Hepatocyte (in vitro differentiated cells): ENCODE results near the gene MAGI1. TPM values are rescaled to one million over a fixed set of nuclear protein-coding genes. Genes with fewer than 3 reads are reported as not detected.

Experiments used
- DNase-seq: peaks from one replicate; pipeline ENCODE4 v3.0.0-alpha.2; 2016; ENCODE audit warnings: low spot score
- H2AFZ ChIP-seq: fragments of 200-600 bp; sonication (generic); 2 replicates; pipeline ENCODE4 v1.6.0; 2016; ENCODE audit warnings: antibody characterized with exemption, mild to moderate bottlenecking
- H3K27ac ChIP-seq: fragments of 200-600 bp; sonication (generic); 2 replicates; pipeline ENCODE4 v1.5.1; 2016; ENCODE audit warnings: mild to moderate bottlenecking
- H3K27me3 ChIP-seq: fragments of 200-600 bp; sonication (generic); 2 replicates; pipeline ENCODE4 v1.6.1; 2016
- H3K36me3 ChIP-seq: fragments of 200-600 bp; sonication (generic); replicated peaks from 2 replicates; pipeline ENCODE4 v1.5.1; 2016; ENCODE audit warnings: low read depth; ENCODE audit not compliant: insufficient read depth
- H3K4me1 ChIP-seq: fragments of 200-600 bp; sonication (generic); 2 replicates; pipeline ENCODE4 v1.5.1; 2016; ENCODE audit warnings: mild to moderate bottlenecking, moderate library complexity; ENCODE audit not compliant: insufficient read depth
- H3K4me2 ChIP-seq: fragments of 200-600 bp; sonication (generic); 2 replicates; pipeline ENCODE4 v1.6.0; 2016
- H3K4me3 ChIP-seq: fragments of 200-600 bp; sonication (generic); 2 replicates; pipeline ENCODE4 v1.5.1; 2016; ENCODE audit warnings: mild to moderate bottlenecking
- H3K79me2 ChIP-seq: fragments of 200-600 bp; sonication (generic); 2 replicates; pipeline ENCODE4 v1.6.0; 2017; ENCODE audit warnings: mild to moderate bottlenecking
- H3K9me2 ChIP-seq: fragments of 200-600 bp; sonication (generic); replicated peaks from 2 replicates; pipeline ENCODE4 v1.6.0; 2017; ENCODE audit warnings: mild to moderate bottlenecking; ENCODE audit not compliant: insufficient read depth
- H3K9me3 ChIP-seq: fragments of 200-600 bp; sonication (generic); 2 replicates; pipeline ENCODE4 v1.5.1; 2016; ENCODE audit warnings: low read depth, mild to moderate bottlenecking
- H4K20me1 ChIP-seq: fragments of 200-600 bp; sonication (generic); 2 replicates; pipeline ENCODE4 v1.6.0; 2016; ENCODE audit warnings: mild to moderate bottlenecking; ENCODE audit not compliant: insufficient read depth, poor library complexity, severe bottlenecking
- CTCF ChIP-seq: fragments of 200-600 bp; sonication (generic); IDR thresholded peaks from 2 replicates; pipeline ENCODE4 v1.5.1; 2016; ENCODE audit warnings: antibody characterized with exemption, mild to moderate bottlenecking; ENCODE audit not compliant: poor library complexity
- EZH2 ChIP-seq: fragments of 200-600 bp; sonication (generic); IDR thresholded peaks from 2 replicates; pipeline ENCODE4 v1.6.1; 2016; ENCODE audit warnings: antibody characterized with exemption, mild to moderate bottlenecking, borderline replicate concordance
- EZH2phosphoT487 ChIP-seq: fragments of 200-600 bp; sonication (generic); IDR thresholded peaks from one replicate; pipeline ENCODE4 v1.6.1; 2018; ENCODE audit warnings: antibody characterized with exemption, mild to moderate bottlenecking, low read depth, moderate library complexity; ENCODE audit not compliant: unreplicated experiment, severe bottlenecking
- WGBS: methylation state at CpG from one replicate; pipeline ENCODE4 v1.1.6; 2016; ENCODE audit warnings: low lambda C conversion rate; ENCODE audit errors: missing lambda C conversion rate; 5-methylcytosine and 5-hydroxymethylcytosine counted together
- polyA plus RNA-seq: library from polyadenylated mRNA; unstranded; fragments of >200 nt; fragmentation: Nextera tagmentation; extraction: Ambion mirVana; gene quantifications from 2 replicates; pipeline ENCODE4 v1.2.1, GENCODE V29; 2016
- total RNA-seq: library from RNA; depleted of rRNA; stranded (reverse); fragments of >200 nt; gene quantifications from 2 replicates; pipeline ENCODE4 v1.2.3, GENCODE V29; 2014

MAGI1 gene
- total and polyA plus RNA-seq, 2 experiments from 2014 or later, result 26.2 to 43.5 TPM

- no peaks in the 10 kb centered on the region for H3K9me3 ChIP-seq
- H3K4me3 ChIP-seq, result no peak overlapping the region
- no peak overlapping the region for H3K27ac ChIP-seq
- H3K4me2 ChIP-seq, result no peak overlapping the region
- H3K4me1 ChIP-seq, result peaks cover 3% of the 10 kb centered on the region
- H3K9me2 ChIP-seq, result no peaks in the 10 kb centered on the region
- H4K20me1 ChIP-seq, result no peaks in the 10 kb centered on the region
- no peak for DNase-seq
- TF ChIP-seq EZH2 (no peak), EZH2phosphoT487 (no peak), CTCF (no peak)
- no peaks in the 10 kb centered on the region for H3K36me3 ChIP-seq
- no peaks in the 10 kb centered on the region for H3K27me3 ChIP-seq
- no peak overlapping the region for H2AFZ ChIP-seq
- no peaks in the 10 kb centered on the region for H3K79me2 ChIP-seq
These were observed 44.0 kb upstream of the MAGI1 start for GRCh38 chr3:66082679-66083078.

GRCh38 chr3:66080167-66080566 is 41.4 kb upstream of the MAGI1 start:
- H3K27me3 ChIP-seq, result no peaks in the 10 kb centered on the region
- H4K20me1 ChIP-seq, result no peaks in the 10 kb centered on the region
- no peaks in the 10 kb centered on the region for H3K9me3 ChIP-seq
- no peak overlapping the region for H3K4me2 ChIP-seq
- no peak overlapping the region for H2AFZ ChIP-seq
- H3K79me2 ChIP-seq, result no peaks in the 10 kb centered on the region
- TF ChIP-seq CTCF (no peak), EZH2 (no peak), EZH2phosphoT487 (no peak)
- no peak overlapping the region for H3K4me3 ChIP-seq
- H3K9me2 ChIP-seq, result no peaks in the 10 kb centered on the region
- no peak for DNase-seq
- H3K36me3 ChIP-seq, result no peaks in the 10 kb centered on the region
- peaks cover 8% of the 10 kb centered on the region for H3K4me1 ChIP-seq
- whole genome bisulfite sequencing, result 92% methylated on average over 3 of the region's 3 CpGs
- H3K27ac ChIP-seq, result no peak overlapping the region

GRCh38 chr3:66077973-66078372 is 39.3 kb upstream of the MAGI1 start:
- no peak for TF ChIP-seq EZH2phosphoT487
- TF ChIP-seq EZH2, result no peak
- TF ChIP-seq CTCF, result no peak

GRCh38 chr3:66076861-66077470 is 38.2 kb upstream of the MAGI1 start:
- 44% methylated on average over 6 of the region's 6 CpGs for WGBS
- no peak overlapping the region for H2AFZ ChIP-seq

More at GRCh38 chr3:66077973-66078372, 39.3 kb upstream of the MAGI1 start:
- no peaks in the 10 kb centered on the region for H3K27me3 ChIP-seq
- DNase-seq, result no peak
- peaks cover 11% of the 10 kb centered on the region for H3K4me1 ChIP-seq
- no peaks in the 10 kb centered on the region for H3K9me2 ChIP-seq
- H3K4me3 ChIP-seq, result no peak overlapping the region
- no peak overlapping the region for H3K27ac ChIP-seq
- no peak overlapping the region for H3K4me2 ChIP-seq
- H4K20me1 ChIP-seq, result no peaks in the 10 kb centered on the region
- H3K9me3 ChIP-seq, result no peaks in the 10 kb centered on the region
- H3K36me3 ChIP-seq, result no peaks in the 10 kb centered on the region
- no peaks in the 10 kb centered on the region for H3K79me2 ChIP-seq
- no peak overlapping the region for H2AFZ ChIP-seq

More at GRCh38 chr3:66076861-66077470, 38.2 kb upstream of the MAGI1 start:
- no peak for TF ChIP-seq CTCF
- TF ChIP-seq EZH2phosphoT487, result no peak
- no peak for TF ChIP-seq EZH2
- no peak overlapping the region for H3K4me2 ChIP-seq
- no peaks in the 10 kb centered on the region for H3K27me3 ChIP-seq
- H4K20me1 ChIP-seq, result no peaks in the 10 kb centered on the region
- no peak overlapping the region for H3K4me3 ChIP-seq
- no peaks in the 10 kb centered on the region for H3K79me2 ChIP-seq
- peak overlapping the region; percentile 9 for H3K27ac ChIP-seq
- no peaks in the 10 kb centered on the region for H3K9me2 ChIP-seq
- peak; percentile 43 for DNase-seq
- H3K4me1 ChIP-seq, result peaks cover 11% of the 10 kb centered on the region
- no peaks in the 10 kb centered on the region for H3K36me3 ChIP-seq
- no peaks in the 10 kb centered on the region for H3K9me3 ChIP-seq
